ENCODE measurements around the gene MAP3K14.
"Not testable (repeated sequence)": the region's sequence is repeated elsewhere in the genome, so short reads cannot be mapped to it uniquely, and the experiment has no call there.

GRCh38 chr17:45253237-45253636 is 63.6 kb downstream of the MAP3K14 start:
- TF ChIP-seq CTCF, POLR2A (IDR thresholded peaks at IDR 0.05): not testable (repeated sequence)

All from esophagus squamous epithelium (tissue), 4 donors.